ENCODE results near the gene LASP1NB.
"Not testable (repeated sequence)": the region's sequence is repeated elsewhere in the genome, so short reads cannot be mapped to it uniquely, and the experiment has no call there.

Gene LASP1NB

GRCh38 chr17:38967290-38967738 is 41.9 kb downstream of the LASP1NB start, which contains the start of gene FBXO47:
TSS of gene FBXO47 (minus strand) at chr17:38967403. CDS start at chr17:38963025, 4,378 bp downstream.
- DNase-seq (ENCODE audit: low read depth in 2 of 2), result peak; percentile 61 to 80

- DNase-seq (ENCODE audit: low read depth in 2 of 2), result no peak
Measured at GRCh38 chr17:38969281-38969680, 43.9 kb downstream of the LASP1NB start.

DNA sequence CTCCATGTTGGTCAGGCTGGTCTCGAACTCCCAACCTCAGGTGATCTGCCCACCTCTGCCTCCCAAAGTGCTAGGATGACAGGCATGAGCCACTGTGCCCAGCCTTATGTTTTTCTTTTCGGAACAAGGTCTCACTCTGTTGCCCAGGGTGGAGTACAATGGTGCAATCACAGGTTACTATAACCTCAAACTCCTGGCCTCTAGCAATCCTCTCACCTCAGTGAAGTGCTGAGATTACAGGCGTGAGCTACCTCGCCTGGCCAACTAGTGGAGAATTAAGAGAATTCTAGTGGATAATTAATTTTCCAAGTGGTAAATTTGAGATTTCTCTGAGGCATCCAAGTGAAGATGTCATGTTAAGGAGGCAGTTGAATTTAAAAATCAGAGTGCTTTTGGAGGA is 44.7 kb downstream of the LASP1NB start:
- DNase-seq (ENCODE audit: low read depth in 2 of 2), result no peak

GRCh38 chr17:38970804-38971203 is 45.4 kb downstream of the LASP1NB start:
- no peak for DNase-seq (ENCODE audit: low read depth in 2 of 2)

GRCh38 chr17:38976187-38976551 is 50.8 kb downstream of the LASP1NB start:
- not testable (repeated sequence) for DNase-seq (ENCODE audit: low read depth in 2 of 2)

DNA sequence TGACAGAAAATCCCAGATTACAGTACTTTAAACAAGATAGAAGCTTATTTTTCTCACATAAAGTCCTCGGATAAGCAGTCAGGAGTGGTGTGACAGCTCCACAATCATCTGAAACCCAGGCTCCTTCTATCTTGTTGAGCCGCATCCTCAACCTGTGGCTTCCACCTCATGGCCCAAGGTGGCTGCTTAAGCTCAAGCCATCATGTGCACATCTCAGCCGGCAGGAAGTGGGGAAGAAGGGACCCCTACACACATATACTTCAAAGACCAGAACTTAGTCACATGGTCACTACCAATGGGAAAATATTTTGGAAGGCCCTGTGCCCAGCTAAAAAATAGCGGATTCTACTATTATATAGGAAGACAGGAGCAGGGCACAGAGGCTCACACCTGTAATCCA is 52.8 kb downstream of the LASP1NB start:
- DNase-seq (ENCODE audit: low read depth in 2 of 2), result no peak
